HepG2 (cell line): ENCODE results near the gene SNUPN. TPM values are rescaled to one million over a fixed set of nuclear protein-coding genes. Genes with fewer than 3 reads are reported as not detected.

Source experiments
- DMTF1 ChIP-seq: sonication (generic); formaldehyde crosslinking; IDR thresholded peaks from 2 replicates; pipeline ENCODE4 v1.4.0; 2020; ENCODE audit warnings: mild to moderate bottlenecking, missing genetic modification reagents
- GATAD2A ChIP-seq: IDR thresholded peaks from 2 replicates; pipeline ENCODE4 v1.6.1; 2016
- HNRNPK ChIP-seq: fragments of 200-400 bp; formaldehyde crosslinking; IDR thresholded peaks from 2 replicates; pipeline ENCODE4 v1.6.1; 2018; ENCODE audit warnings: low read length, low read depth, moderate library complexity, mild to moderate bottlenecking; ENCODE audit not compliant: poor library complexity, severe bottlenecking
- IRF1 ChIP-seq: sonication (generic); formaldehyde crosslinking; IDR thresholded peaks from 2 replicates; pipeline ENCODE4 v1.4.0; 2020; ENCODE audit warnings: low read depth, mild to moderate bottlenecking, missing genetic modification reagents
- IRX3 ChIP-seq: sonication (generic); formaldehyde crosslinking; IDR thresholded peaks from 2 replicates; pipeline ENCODE4 v1.8.1; 2023; ENCODE audit warnings: mild to moderate bottlenecking, low read depth, missing genetic modification reagents, borderline replicate concordance
- JDP2 ChIP-seq: sonication (generic); formaldehyde crosslinking; IDR thresholded peaks from 2 replicates; pipeline ENCODE4 v1.8.1; 2022; ENCODE audit warnings: missing genetic modification reagents, borderline replicate concordance
- LCORL ChIP-seq, 2 experiments: fragments of 450-650 bp in 1 of 2; sonication (generic) in 1 of 2; formaldehyde crosslinking in 1 of 2; IDR thresholded peaks; 2 replicates each; pipeline versions ENCODE4 v1.5.0 to v1.6.1; 2017 to 2020; ENCODE audit warnings: antibody characterized with exemption in 1 of 2, missing genetic modification reagents in 1 of 2
- MATR3 ChIP-seq: sonication (generic); formaldehyde crosslinking; IDR thresholded peaks from 2 replicates; pipeline ENCODE4 v1.4.0; 2020; ENCODE audit warnings: missing genetic modification reagents
- NFE2L1 ChIP-seq: sonication (generic); formaldehyde crosslinking; IDR thresholded peaks from 2 replicates; pipeline ENCODE4 v1.4.0; 2020; ENCODE audit warnings: missing genetic modification reagents, mild to moderate bottlenecking, borderline replicate concordance
- NKX3-1 ChIP-seq: sonication (generic); formaldehyde crosslinking; IDR thresholded peaks from 2 replicates; pipeline ENCODE4 v1.5.0; 2020; ENCODE audit warnings: missing genetic modification reagents
- NR2F2 ChIP-seq: IDR thresholded peaks from 2 replicates; pipeline ENCODE4 v1.6.1; 2012; ENCODE audit warnings: low read depth, inconsistent platforms, borderline replicate concordance
- PITX1 ChIP-seq: sonication (generic); formaldehyde crosslinking; IDR thresholded peaks from 2 replicates; pipeline ENCODE4 v1.5.1; 2020; ENCODE audit warnings: mild to moderate bottlenecking, missing genetic modification reagents
- POGZ ChIP-seq: sonication (generic); formaldehyde crosslinking; IDR thresholded peaks from 2 replicates; pipeline ENCODE4 v1.4.0; 2020; ENCODE audit warnings: mild to moderate bottlenecking, missing genetic modification reagents
- SATB2 ChIP-seq: sonication (generic); formaldehyde crosslinking; IDR thresholded peaks from 2 replicates; pipeline ENCODE4 v1.5.0; 2020; ENCODE audit warnings: missing genetic modification reagents
- TBX2 ChIP-seq: sonication (generic); formaldehyde crosslinking; IDR thresholded peaks from 2 replicates; pipeline ENCODE4 v1.5.0; 2020; ENCODE audit warnings: missing genetic modification reagents, mild to moderate bottlenecking, borderline replicate concordance
- ZBTB26 ChIP-seq: IDR thresholded peaks from 2 replicates; pipeline ENCODE4 v1.6.1; 2016; ENCODE audit warnings: missing compliant biosample characterization, missing genetic modification reagents, borderline replicate concordance
- ZBTB44 ChIP-seq: sonication (generic); formaldehyde crosslinking; IDR thresholded peaks from 2 replicates; pipeline ENCODE4 v1.4.0; 2020; ENCODE audit warnings: missing genetic modification reagents
- ZBTB7A ChIP-seq: sonication (generic); formaldehyde crosslinking; IDR thresholded peaks from 2 replicates; pipeline ENCODE4 v1.8.0; 2022; ENCODE audit warnings: mild to moderate bottlenecking, missing genetic modification reagents
- ZNF136 ChIP-seq: sonication (generic); formaldehyde crosslinking; IDR thresholded peaks from 2 replicates; pipeline ENCODE4 v1.8.1; 2022; ENCODE audit warnings: low read depth, mild to moderate bottlenecking, moderate library complexity, missing genetic modification reagents
- ZNF251 ChIP-seq: sonication (generic); formaldehyde crosslinking; IDR thresholded peaks from 2 replicates; pipeline ENCODE4 v1.9.0; 2021; ENCODE audit warnings: mild to moderate bottlenecking, missing genetic modification reagents
- ZNF337 ChIP-seq: sonication (generic); formaldehyde crosslinking; IDR thresholded peaks from 2 replicates; pipeline ENCODE4 v1.5.1; 2020; ENCODE audit warnings: missing genetic modification reagents, low read depth, mild to moderate bottlenecking, borderline replicate concordance
- polyA plus RNA-seq, 8 experiments: library from polyadenylated mRNA; depleted of rRNA in 3 of 8; stranded (reverse) in 7 of 8; unstranded in 1 of 8; fragments of >200 nt; fragmentation: Illumina TruSeq in 4 of 8; extraction: Trizol in 4 of 8; gene quantifications; 2 replicates each; pipeline versions ENCODE4 v1.2.1 to v1.2.3, GENCODE V29; 2011 to 2016; ENCODE audit warnings: low read depth in 4 of 8, missing spikeins in 1 of 8, mixed read lengths in 1 of 8; ENCODE audit not compliant: insufficient read depth in 1 of 8
- total RNA-seq, 5 experiments: library from RNA; depleted of rRNA; stranded (reverse); fragments of >200 nt; fragmentation: Illumina TruSeq; extraction: Trizol; gene quantifications; 2 replicates each; pipeline ENCODE4 v1.2.3, GENCODE V29; 2016; ENCODE audit warnings: low read depth in 1 of 5
- TF ChIP-seq, protein P1 (sequence below): sonication (generic); formaldehyde crosslinking; IDR thresholded peaks from 2 replicates; pipeline ENCODE4 v1.4.0; 2020; ENCODE audit warnings: low read depth, mild to moderate bottlenecking, missing genetic modification reagents

Gene SNUPN
- total and polyA plus RNA-seq, 2 of the 13 experiments (the other 11 are each of a cell fraction or from before 2014, with no cell fraction given): 9.0 to 16.4 TPM

GRCh38 chr15:75647370-75648155, 22.0 kb upstream of the SNUPN start, which contains the start of gene SNX33 (continued):
- TF ChIP-seq DMTF1: no peak
- no peak for TF ChIP-seq JDP2
- peak; percentile 74; the same call in 1 of the 2 replicates for TF ChIP-seq IRX3 (CRISPR knock-in tag)
- TF ChIP-seq NR2F2: no peak
- TF ChIP-seq ZNF136 (CRISPR knock-in tag): no peak
- TF ChIP-seq GATAD2A (CRISPR knock-in tag): no peak
- TF ChIP-seq NFE2L1 (CRISPR knock-in tag): no peak
- TF ChIP-seq ZNF337 (CRISPR knock-in tag): no peak
- no peak for TF ChIP-seq NKX3-1 (CRISPR knock-in tag)
- no peak for TF ChIP-seq IRF1 (CRISPR knock-in tag)
- peak; percentile 50; the same call in 1 of the 2 replicates for TF ChIP-seq ZBTB7A (CRISPR knock-in tag)
- TF ChIP-seq, protein P1, sequence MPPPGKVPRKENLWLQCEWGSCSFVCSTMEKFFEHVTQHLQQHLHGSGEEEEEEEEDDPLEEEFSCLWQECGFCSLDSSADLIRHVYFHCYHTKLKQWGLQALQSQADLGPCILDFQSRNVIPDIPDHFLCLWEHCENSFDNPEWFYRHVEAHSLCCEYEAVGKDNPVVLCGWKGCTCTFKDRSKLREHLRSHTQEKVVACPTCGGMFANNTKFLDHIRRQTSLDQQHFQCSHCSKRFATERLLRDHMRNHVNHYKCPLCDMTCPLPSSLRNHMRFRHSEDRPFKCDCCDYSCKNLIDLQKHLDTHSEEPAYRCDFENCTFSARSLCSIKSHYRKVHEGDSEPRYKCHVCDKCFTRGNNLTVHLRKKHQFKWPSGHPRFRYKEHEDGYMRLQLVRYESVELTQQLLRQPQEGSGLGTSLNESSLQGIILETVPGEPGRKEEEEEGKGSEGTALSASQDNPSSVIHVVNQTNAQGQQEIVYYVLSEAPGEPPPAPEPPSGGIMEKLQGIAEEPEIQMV (CRISPR knock-in tag): no peak
- peak; percentile 38 for TF ChIP-seq TBX2 (CRISPR knock-in tag)
- no peak for TF ChIP-seq PITX1 (CRISPR knock-in tag)
- no peak for TF ChIP-seq SATB2 (CRISPR knock-in tag)
- TF ChIP-seq HNRNPK: peak; percentile 100
- TF ChIP-seq POGZ (CRISPR knock-in tag): no peak
- TF ChIP-seq ZBTB26 (CRISPR knock-in tag): 0 out of 2 replicates have a peak, but pooled peaks have one; percentile 9
- no peak for TF ChIP-seq MATR3
- no peak for TF ChIP-seq LCORL (IDR thresholded peaks at IDR 0.05)
- TF ChIP-seq LCORL (CRISPR knock-in tag; IDR thresholded peaks at IDR 0.05): peak; percentile 57; the same call in 1 of the 2 replicates
- TF ChIP-seq ZNF251 (CRISPR knock-in tag): no peak
- TF ChIP-seq ZBTB44 (CRISPR knock-in tag): no peak
